SK-MEL-5 (cell line): Measurements from ENCODE around the gene TMEM201. TPM values are rescaled to one million over a fixed set of nuclear protein-coding genes. Genes with fewer than 3 reads are reported as not detected.
A peak's percentile ranks its signal among the peaks of the same experiment; 100 is the strongest.
"Not testable (repeated sequence)": the region's sequence is repeated elsewhere in the genome, so short reads cannot be mapped to it uniquely, and the experiment has no call there.

ENCODE experiments used
- DNase-seq: peaks from one replicate; pipeline ENCODE4 v3.0.0-alpha.2; 2016; ENCODE audit warnings: low read depth, low spot score
- in situ Hi-C: cut with HindIII; loops from 2 replicates; pipeline ENCODE4 v1.10.0; 2016; ENCODE audit warnings: low sequenced_read_pairs, high pct_unique_total_duplicates, low pct_unique_long_range_greater_than_20kb
- polyA plus RNA-seq, 2 experiments: library from polyadenylated mRNA; depleted of rRNA; stranded (reverse); fragments of >200 nt; gene quantifications; 2 replicates each; pipeline ENCODE4 v1.2.3, GENCODE V29; 2015
- total RNA-seq: library from RNA; depleted of rRNA; stranded (reverse); fragments of >200 nt; shearing (Covaris generic); gene quantifications from 2 replicates; pipeline ENCODE4 v1.2.3, GENCODE V29; 2014; rRNA removed

Gene TMEM201
- total RNA-seq, result 4.8 and 7.8 TPM in 2 replicates
- polyA plus RNA-seq (2015; cell fraction: cytosol; rRNA removed), result 22.6 and 29.7 TPM in 2 replicates
- polyA plus RNA-seq (2015; cell fraction: nucleus; rRNA removed), result 30.6 and 34.4 TPM in 2 replicates

DNA sequence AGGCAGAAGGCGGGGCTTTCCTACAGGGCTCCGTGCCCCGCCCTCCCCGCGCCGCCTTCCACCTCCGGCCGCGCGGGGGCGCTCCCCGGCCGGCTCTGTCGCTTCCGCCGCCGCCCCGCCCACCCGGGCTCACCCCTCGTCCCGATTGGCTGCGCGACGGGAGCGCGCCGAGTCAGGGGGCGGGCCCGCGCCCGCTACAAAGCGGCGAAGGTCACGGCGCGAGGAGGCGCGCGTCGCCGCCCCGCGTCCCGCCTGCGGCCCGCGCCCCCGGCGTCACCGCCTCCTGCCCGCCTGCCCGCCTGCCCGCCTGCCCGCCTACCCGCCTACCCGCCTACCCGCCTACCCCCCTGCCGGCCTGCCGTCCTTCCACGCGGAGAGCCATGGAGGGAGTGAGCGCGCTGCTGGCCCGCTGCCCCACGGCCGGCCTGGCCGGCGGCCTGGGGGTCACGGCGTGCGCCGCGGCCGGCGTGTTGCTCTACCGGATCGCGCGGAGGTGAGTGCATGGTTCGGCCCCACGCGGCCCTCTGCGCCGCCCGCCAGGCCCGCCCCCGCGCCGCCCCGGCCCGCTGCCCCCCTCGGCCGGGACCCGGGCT lies at the start of gene TMEM201:
Gene TMEM201 (plus strand): TSS at position 361 of the 593 bp plus-strand sequence. CDS start 20 bp downstream, at position 381.
- DNase-seq, result peak; percentile 88
- in situ Hi-C loops, result no loop called here

GRCh38 chr1:9539165-9539828 lies 49.4 kb upstream of the TMEM201 start, which contains the start of gene SLC25A33:
Gene SLC25A33, plus strand, starts transcription at chr1:9539465. Its CDS starts 227 bp downstream, at chr1:9539692.
- in situ Hi-C loops, result no loop called here
- peak; percentile 96 for DNase-seq

- DNase-seq, result peak; percentile 25
- in situ Hi-C loops, result no loop called here
Observed at GRCh38 chr1:9539829-9540550, 48.7 kb upstream of the TMEM201 start.

DNA sequence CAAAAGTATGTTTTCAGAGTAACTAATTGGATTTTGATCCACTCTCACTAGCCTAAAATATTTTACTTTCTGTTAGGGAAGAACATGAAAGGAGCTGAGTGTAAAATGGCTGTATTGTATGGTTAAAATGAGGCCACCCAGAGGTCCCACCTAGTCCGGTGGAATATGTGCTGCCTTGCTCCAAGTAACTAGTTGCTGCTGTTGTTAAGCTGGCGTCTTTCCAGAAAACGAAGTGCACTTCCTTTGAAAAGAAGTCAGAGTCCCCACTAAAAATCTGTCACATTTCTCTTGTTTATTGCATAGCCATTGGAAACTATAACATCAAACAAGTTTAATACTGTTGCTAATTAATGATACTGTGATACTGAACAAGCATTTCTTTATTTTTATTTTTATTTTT lies 46.3 kb upstream of the TMEM201 start:
- DNase-seq, result no peak
- in situ Hi-C loops, result no loop called here

DNA sequence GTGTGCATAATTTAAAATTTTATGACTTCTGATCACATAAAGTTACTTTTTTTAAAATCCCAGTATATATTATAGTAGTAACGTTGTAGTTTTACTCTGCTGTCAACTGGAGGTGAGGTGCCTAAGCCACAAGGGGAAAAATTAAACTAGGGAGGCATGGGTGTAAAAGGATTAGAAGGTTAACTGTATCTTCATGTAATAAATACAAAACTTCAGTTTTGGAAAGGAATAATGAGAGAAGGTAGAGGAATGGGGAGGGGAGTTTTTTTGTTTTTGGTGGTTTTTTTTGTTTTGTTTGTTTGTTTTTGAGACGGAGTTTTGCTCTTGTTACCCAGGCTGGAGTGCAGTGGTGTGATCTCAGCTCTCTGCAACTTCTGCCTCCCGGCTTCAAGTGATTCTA lies 43.8 kb upstream of the TMEM201 start:
- no peak for DNase-seq
- in situ Hi-C loops, result no loop called here

DNA sequence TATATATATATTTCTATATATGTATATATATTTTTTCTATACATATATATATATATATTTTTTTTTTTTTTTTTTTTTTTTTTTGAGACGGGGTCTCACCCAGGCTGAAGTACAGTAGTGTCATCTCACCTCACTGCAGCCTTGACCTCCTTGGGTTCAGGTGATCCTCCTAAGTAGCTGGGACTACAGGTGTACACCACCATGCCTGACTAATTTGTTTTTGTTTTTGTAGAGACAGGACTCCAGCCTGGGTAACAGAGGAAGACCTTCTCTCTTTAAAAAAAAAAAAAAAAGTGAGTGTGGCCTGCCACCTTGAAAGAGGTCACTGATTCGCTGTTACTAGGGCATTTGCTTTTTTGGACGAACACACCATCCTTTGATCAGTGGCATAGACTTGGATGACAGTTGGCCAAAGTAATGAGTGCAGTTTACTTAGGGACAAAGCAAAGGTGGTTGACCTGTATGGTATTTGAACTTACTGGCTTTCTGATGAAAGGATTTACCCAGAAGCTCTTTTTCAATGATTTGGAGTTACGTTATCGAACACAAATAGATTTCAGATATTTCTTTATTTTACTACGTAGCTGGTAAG lies 38.7 kb upstream of the TMEM201 start:
- in situ Hi-C loops, result no loop called here
- no peak for DNase-seq

DNA sequence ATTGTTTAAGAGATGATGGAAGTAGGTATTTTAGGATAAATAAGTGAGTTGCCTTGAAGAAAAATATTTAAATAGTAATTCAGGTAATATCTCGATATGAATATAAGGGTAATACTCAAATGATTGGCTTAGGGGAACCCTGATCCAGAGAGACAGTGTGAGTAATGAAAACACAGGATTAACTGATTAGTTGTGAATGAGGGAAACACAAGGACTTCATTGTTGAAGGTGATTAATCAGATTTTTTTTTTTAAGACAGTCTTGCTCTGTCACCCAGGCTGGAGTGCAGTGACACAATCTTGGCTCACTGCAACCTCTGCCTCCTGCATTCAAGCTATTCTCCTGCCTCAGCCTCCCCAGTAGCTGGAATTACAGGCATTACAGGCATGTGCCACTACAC lies 36.7 kb upstream of the TMEM201 start:
- no peak for DNase-seq
- in situ Hi-C loops, result no loop called here

- no peak for DNase-seq
- in situ Hi-C loops, result no loop called here
Observed at GRCh38 chr1:9553736-9554144, 35.0 kb upstream of the TMEM201 start.

GRCh38 chr1:9555942-9556341 lies 32.8 kb upstream of the TMEM201 start:
- no peak for DNase-seq
- in situ Hi-C loops, result no loop called here

DNA sequence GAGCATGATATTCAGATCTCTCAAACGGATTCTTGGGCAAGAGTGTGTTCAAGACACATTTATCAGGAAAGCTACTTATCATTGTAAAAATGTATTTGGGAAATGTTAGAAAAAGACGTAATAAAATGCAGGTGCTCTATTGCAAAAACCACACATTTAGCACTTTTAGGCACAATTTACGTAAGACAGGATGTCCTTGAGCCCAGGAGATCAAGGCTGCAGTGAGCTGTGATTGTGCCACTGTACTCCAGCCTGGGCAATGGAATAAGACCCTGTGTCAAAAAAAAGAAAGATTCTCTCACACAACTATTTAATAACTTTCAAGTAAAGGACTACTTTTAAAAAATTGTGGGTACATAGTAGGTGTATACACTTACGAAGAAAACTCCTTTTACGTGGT lies 31.1 kb upstream of the TMEM201 start:
- in situ Hi-C loops, result no loop called here
- DNase-seq, result no peak

GRCh38 chr1:9558271-9558945 lies 30.3 kb upstream of the TMEM201 start:
- DNase-seq, result no peak
- in situ Hi-C loops, result no loop called here

- in situ Hi-C loops, result no loop called here
Observed at GRCh38 chr1:9558946-9559545, 29.7 kb upstream of the TMEM201 start.

DNA sequence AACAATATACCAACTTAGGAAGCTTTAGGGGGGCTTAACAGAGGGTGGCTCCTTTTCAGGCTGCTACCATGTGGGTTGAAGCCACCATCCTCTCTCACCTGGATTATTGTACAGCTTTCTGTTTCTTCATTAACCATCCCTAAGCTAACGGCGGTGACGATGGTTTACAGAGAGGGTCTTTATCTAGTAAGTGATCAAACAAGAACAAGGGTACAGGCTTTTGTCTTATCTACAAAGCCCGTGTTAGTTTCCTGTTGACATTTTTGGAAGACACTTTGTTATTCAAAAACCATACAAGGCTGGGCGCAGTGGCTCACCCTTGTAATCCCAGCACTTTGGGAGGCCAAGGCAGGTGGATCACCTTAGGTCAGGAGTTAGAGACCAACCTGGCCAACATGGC lies 29.0 kb upstream of the TMEM201 start:
- no peak for DNase-seq
- in situ Hi-C loops, result no loop called here

More at GRCh38 chr1:9558946-9559545, 29.7 kb upstream of the TMEM201 start:
- no peak for DNase-seq

- in situ Hi-C loops, DNase-seq: not testable (repeated sequence)
Observed at GRCh38 chr1:9560090-9560489, 28.6 kb upstream of the TMEM201 start.

- in situ Hi-C loops, result no loop called here
- peak; percentile 28 for DNase-seq
Observed at GRCh38 chr1:9561429-9561828, 27.3 kb upstream of the TMEM201 start.

GRCh38 chr1:9569267-9569666 lies 19.4 kb upstream of the TMEM201 start:
- no peak for DNase-seq
- in situ Hi-C loops, result no loop called here

DNA sequence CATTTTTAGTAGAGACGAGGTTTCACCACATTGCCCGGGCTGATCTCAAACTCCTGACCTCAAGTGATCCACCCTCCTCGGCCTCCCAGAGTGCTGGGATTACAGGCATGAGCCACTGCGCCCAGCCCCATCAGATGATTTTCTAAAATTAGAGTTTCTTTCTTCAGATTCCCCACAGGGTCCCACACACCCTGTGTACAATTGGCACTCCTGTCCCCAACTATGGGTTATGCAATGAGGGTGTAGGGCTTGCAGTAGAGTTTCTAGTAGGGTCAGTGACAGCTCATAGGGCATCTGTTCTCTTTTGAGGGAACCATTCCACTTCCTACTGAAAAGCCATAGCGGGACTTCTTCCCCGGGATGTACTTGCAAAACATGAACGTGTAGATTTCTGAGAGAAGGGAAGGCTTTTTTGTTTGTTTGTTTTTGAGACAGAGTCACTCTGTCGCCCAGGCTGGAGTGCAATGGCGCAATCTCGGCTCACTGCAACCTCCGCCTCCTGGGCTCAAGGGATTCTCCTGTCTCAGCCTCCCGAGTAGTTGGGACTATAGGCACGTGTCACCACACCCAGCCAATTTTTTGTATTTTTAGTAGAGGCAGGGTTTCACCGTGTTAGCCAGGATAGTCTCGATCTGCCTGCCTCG lies 17.7 kb upstream of the TMEM201 start:
- in situ Hi-C loops, DNase-seq: not testable (repeated sequence)
